Mononuclear cell (primary cell): Measurements from ENCODE around the gene CASTOR1. TPM values are rescaled to one million over a fixed set of nuclear protein-coding genes. Genes with fewer than 3 reads are reported as not detected.

Experiments
- H3K27me3 ChIP-seq: 2 replicates; pipeline ENCODE4 v1.6.0; 2011; ENCODE audit warnings: low read length, control low read depth; ENCODE audit not compliant: insufficient read depth
- H3K4me1 ChIP-seq: 2 replicates; pipeline ENCODE4 v1.5.1; 2011; ENCODE audit warnings: mild to moderate bottlenecking, low read length, control low read depth; ENCODE audit not compliant: insufficient read depth
- H3K4me3 ChIP-seq: 2 replicates; pipeline ENCODE4 v1.5.1; 2011; ENCODE audit warnings: mild to moderate bottlenecking, low read length, moderate library complexity
- H3K9me3 ChIP-seq: 2 replicates; pipeline ENCODE4 v1.5.1; 2011; ENCODE audit warnings: low read depth, mild to moderate bottlenecking, control low read depth, low read length
- total RNA-seq: library from RNA; depleted of rRNA; stranded (reverse); fragments of >200 nt; gene quantifications from one replicate; pipeline ENCODE4 v1.2.3, GENCODE V29; 2012

Gene CASTOR1
- total RNA-seq, 1 donor = 4.6 TPM

- Histone ChIP-seq H3K27me3 (no peaks in the 10 kb centered on the region), H3K4me3 (no peak overlapping the region), H3K4me1 (peaks cover 50% of the 10 kb centered on the region), H3K9me3 (no peaks in the 10 kb centered on the region)
Measured at GRCh38 chr22:30286331-30286730, 3.0 kb downstream of the CASTOR1 start.

- Histone ChIP-seq H3K4me3 (no peak overlapping the region), H3K27me3 (no peaks in the 10 kb centered on the region), H3K4me1 (peaks cover 48% of the 10 kb centered on the region), H3K9me3 (no peaks in the 10 kb centered on the region)
Measured at GRCh38 chr22:30285846-30286200, 3.5 kb downstream of the CASTOR1 start.

GRCh38 chr22:30285176-30285845 is 4.0 kb downstream of the CASTOR1 start:
- Histone ChIP-seq H3K9me3 (no peaks in the 10 kb centered on the region), H3K27me3 (no peaks in the 10 kb centered on the region), H3K4me3 (no peak overlapping the region), H3K4me1 (peaks cover 43% of the 10 kb centered on the region)

GRCh38 chr22:30284666-30285065 is 4.6 kb downstream of the CASTOR1 start:
- no peaks in the 10 kb centered on the region for H3K27me3 ChIP-seq
- H3K9me3 ChIP-seq = no peaks in the 10 kb centered on the region
- no peak overlapping the region for H3K4me3 ChIP-seq
- peaks cover 42% of the 10 kb centered on the region for H3K4me1 ChIP-seq

- no peaks in the 10 kb centered on the region for H3K9me3 ChIP-seq
- peaks cover 47% of the 10 kb centered on the region for H3K4me1 ChIP-seq
- no peaks in the 10 kb centered on the region for H3K27me3 ChIP-seq
- H3K4me3 ChIP-seq = no peak overlapping the region
Measured at GRCh38 chr22:30284172-30284571, 5.1 kb downstream of the CASTOR1 start.

GRCh38 chr22:30283342-30283741 is 6.0 kb downstream of the CASTOR1 start:
- peaks cover 49% of the 10 kb centered on the region for H3K4me1 ChIP-seq

GRCh38 chr22:30282616-30283046 is 6.7 kb downstream of the CASTOR1 start:
- Histone ChIP-seq H3K4me1 (peaks cover 49% of the 10 kb centered on the region), H3K4me3 (no peak overlapping the region), H3K9me3 (no peaks in the 10 kb centered on the region), H3K27me3 (no peaks in the 10 kb centered on the region)

More at GRCh38 chr22:30283342-30283741, 6.0 kb downstream of the CASTOR1 start:
- Histone ChIP-seq H3K9me3 (no peaks in the 10 kb centered on the region), H3K27me3 (no peaks in the 10 kb centered on the region), H3K4me3 (no peak overlapping the region)

- Histone ChIP-seq H3K27me3 (no peaks in the 10 kb centered on the region), H3K9me3 (no peaks in the 10 kb centered on the region), H3K4me3 (no peak overlapping the region), H3K4me1 (peaks cover 62% of the 10 kb centered on the region)
Measured at GRCh38 chr22:30280505-30280904, 8.8 kb downstream of the CASTOR1 start.

GRCh38 chr22:30279932-30280331 is 9.4 kb downstream of the CASTOR1 start:
- Histone ChIP-seq H3K9me3 (no peaks in the 10 kb centered on the region), H3K27me3 (no peaks in the 10 kb centered on the region), H3K4me1 (peaks cover 64% of the 10 kb centered on the region), H3K4me3 (no peak overlapping the region)

- H3K4me1 ChIP-seq = peaks cover 64% of the 10 kb centered on the region
- no peak overlapping the region for H3K4me3 ChIP-seq
- no peaks in the 10 kb centered on the region for H3K9me3 ChIP-seq
- no peaks in the 10 kb centered on the region for H3K27me3 ChIP-seq
Measured at GRCh38 chr22:30279046-30279788, 10.1 kb downstream of the CASTOR1 start.

- H3K4me3 ChIP-seq = no peak overlapping the region
Measured at GRCh38 chr22:30277547-30278344, 11.6 kb downstream of the CASTOR1 start.

GRCh38 chr22:30276039-30276438 is 13.3 kb downstream of the CASTOR1 start:
- Histone ChIP-seq H3K9me3 (no peaks in the 10 kb centered on the region), H3K4me3 (no peak overlapping the region), H3K4me1 (peaks cover 78% of the 10 kb centered on the region)

More at GRCh38 chr22:30277547-30278344, 11.6 kb downstream of the CASTOR1 start:
- Histone ChIP-seq H3K9me3 (no peaks in the 10 kb centered on the region), H3K4me1 (peaks cover 70% of the 10 kb centered on the region), H3K27me3 (no peaks in the 10 kb centered on the region)

GRCh38 chr22:30275625-30276024 is 13.7 kb downstream of the CASTOR1 start:
- no peaks in the 10 kb centered on the region for H3K27me3 ChIP-seq
- peaks cover 81% of the 10 kb centered on the region for H3K4me1 ChIP-seq
- H3K9me3 ChIP-seq = no peaks in the 10 kb centered on the region
- no peak overlapping the region for H3K4me3 ChIP-seq

More at GRCh38 chr22:30276039-30276438, 13.3 kb downstream of the CASTOR1 start:
- H3K27me3 ChIP-seq = no peaks in the 10 kb centered on the region

GRCh38 chr22:30274437-30274812 is 14.9 kb downstream of the CASTOR1 start:
- no peaks in the 10 kb centered on the region for H3K27me3 ChIP-seq
- H3K4me1 ChIP-seq = peaks cover 84% of the 10 kb centered on the region
- no peak overlapping the region for H3K4me3 ChIP-seq
- no peaks in the 10 kb centered on the region for H3K9me3 ChIP-seq
